Measurements from ENCODE around the gene OSBPL5.

OSBPL5 gene

GRCh38 chr11:3150726-3151125 is 14.4 kb downstream of the OSBPL5 start:
- no peak for DNase-seq (ENCODE audit: low read depth in 2 of 3, low spot score in 1 of 3)

GRCh38 chr11:3149852-3150188 is 15.3 kb downstream of the OSBPL5 start:
- DNase-seq (ENCODE audit: low read depth in 2 of 3, low spot score in 1 of 3) = no peak

GRCh38 chr11:3148990-3149851 is 15.9 kb downstream of the OSBPL5 start:
- DNase-seq (ENCODE audit: low read depth in 2 of 3, low spot score in 1 of 3) = no peak

- no peak for DNase-seq (ENCODE audit: low read depth in 2 of 3, low spot score in 1 of 3)
Observed at GRCh38 chr11:3148255-3148989, 16.7 kb downstream of the OSBPL5 start.

GRCh38 chr11:3147626-3148025 is 17.5 kb downstream of the OSBPL5 start:
- no peak for DNase-seq (ENCODE audit: low read depth in 2 of 3, low spot score in 1 of 3)

- DNase-seq (ENCODE audit: low read depth in 2 of 3, low spot score in 1 of 3) = no peak
Observed at GRCh38 chr11:3147257-3147619, 17.9 kb downstream of the OSBPL5 start.

- no peak for DNase-seq (ENCODE audit: low read depth in 2 of 3, low spot score in 1 of 3)
Observed at GRCh38 chr11:3146612-3147256, 18.4 kb downstream of the OSBPL5 start.

- no peak for DNase-seq (ENCODE audit: low read depth in 2 of 3, low spot score in 1 of 3)
Observed at GRCh38 chr11:3145206-3145520, 19.9 kb downstream of the OSBPL5 start.

GRCh38 chr11:3144296-3145205 is 20.6 kb downstream of the OSBPL5 start:
- DNase-seq (ENCODE audit: low read depth in 2 of 3, low spot score in 1 of 3) = no peak

- DNase-seq (ENCODE audit: low read depth in 2 of 3, low spot score in 1 of 3) = no peak
Observed at GRCh38 chr11:3143136-3143880, 21.8 kb downstream of the OSBPL5 start.

- no peak for DNase-seq (ENCODE audit: low read depth in 2 of 3, low spot score in 1 of 3)
Observed at GRCh38 chr11:3140291-3140603, 24.9 kb downstream of the OSBPL5 start.

- no peak for DNase-seq (ENCODE audit: low read depth in 2 of 3, low spot score in 1 of 3)
Observed at GRCh38 chr11:3139481-3140290, 25.4 kb downstream of the OSBPL5 start.

GRCh38 chr11:3139086-3139440 is 26.0 kb downstream of the OSBPL5 start:
- DNase-seq (ENCODE audit: low read depth in 2 of 3, low spot score in 1 of 3) = no peak

GRCh38 chr11:3138178-3139085 is 26.7 kb downstream of the OSBPL5 start:
- no peak for DNase-seq (ENCODE audit: low read depth in 2 of 3, low spot score in 1 of 3)

GRCh38 chr11:3137486-3138177 is 27.5 kb downstream of the OSBPL5 start:
- no peak for DNase-seq (ENCODE audit: low read depth in 2 of 3, low spot score in 1 of 3)

GRCh38 chr11:3136546-3137455 is 28.3 kb downstream of the OSBPL5 start:
- DNase-seq (ENCODE audit: low read depth in 2 of 3, low spot score in 1 of 3) = no peak
